Fibroblast of gingiva (primary cell): ENCODE results near the gene TRPV4.

ENCODE experiments used
- DNase-seq: peaks from one replicate; pipeline ENCODE4 v3.0.0-alpha.2; 2011; ENCODE audit warnings: low read depth

Gene TRPV4

GRCh38 chr12:109777544-109777943 lies 55.7 kb downstream of the TRPV4 start:
- DNase-seq: no peak

GRCh38 chr12:109776624-109777023 lies 56.6 kb downstream of the TRPV4 start:
- no peak for DNase-seq

- DNase-seq: peak; percentile 49
These were observed 57.9 kb downstream of the TRPV4 start for GRCh38 chr12:109775172-109775881.

- no peak for DNase-seq
These were observed 59.7 kb downstream of the TRPV4 start for GRCh38 chr12:109773384-109774011.

- no peak for DNase-seq
These were observed 60.4 kb downstream of the TRPV4 start for GRCh38 chr12:109772622-109773321.

GRCh38 chr12:109771746-109772621 lies 61.2 kb downstream of the TRPV4 start:
- DNase-seq: no peak

GRCh38 chr12:109770861-109771670 lies 62.1 kb downstream of the TRPV4 start:
- no peak for DNase-seq

GRCh38 chr12:109770104-109770860 lies 62.9 kb downstream of the TRPV4 start:
- no peak for DNase-seq

GRCh38 chr12:109768901-109769670 lies 64.1 kb downstream of the TRPV4 start:
- no peak for DNase-seq

- DNase-seq: no peak
These were observed 65.0 kb downstream of the TRPV4 start for GRCh38 chr12:109767991-109768900.

- DNase-seq: no peak
These were observed 65.7 kb downstream of the TRPV4 start for GRCh38 chr12:109767456-109767855.

GRCh38 chr12:109766251-109766778 lies 66.9 kb downstream of the TRPV4 start:
- no peak for DNase-seq

- no peak for DNase-seq
These were observed 67.8 kb downstream of the TRPV4 start for GRCh38 chr12:109765446-109765810.

- no peak for DNase-seq
These were observed 68.3 kb downstream of the TRPV4 start for GRCh38 chr12:109764776-109765445.

- no peak for DNase-seq
These were observed 69.1 kb downstream of the TRPV4 start for GRCh38 chr12:109764123-109764522.

GRCh38 chr12:109763201-109763841 lies 69.9 kb downstream of the TRPV4 start:
- peak; percentile 7 for DNase-seq

GRCh38 chr12:109762673-109763191 lies 70.5 kb downstream of the TRPV4 start:
- no peak for DNase-seq
